Fibroblast of skin of right quadriceps (primary cell): ENCODE measurements around the gene CCDC148.

Experiments
- DNase-seq: peaks from one replicate; pipeline ENCODE4 v3.0.0-alpha.2; 2013

CCDC148 gene

GRCh38 chr2:158205215-158205614, 251.3 kb downstream of the CCDC148 start:
- no peak for DNase-seq

- peak; percentile 6 for DNase-seq
Measured at GRCh38 chr2:158204741-158205165, 251.8 kb downstream of the CCDC148 start.

DNA sequence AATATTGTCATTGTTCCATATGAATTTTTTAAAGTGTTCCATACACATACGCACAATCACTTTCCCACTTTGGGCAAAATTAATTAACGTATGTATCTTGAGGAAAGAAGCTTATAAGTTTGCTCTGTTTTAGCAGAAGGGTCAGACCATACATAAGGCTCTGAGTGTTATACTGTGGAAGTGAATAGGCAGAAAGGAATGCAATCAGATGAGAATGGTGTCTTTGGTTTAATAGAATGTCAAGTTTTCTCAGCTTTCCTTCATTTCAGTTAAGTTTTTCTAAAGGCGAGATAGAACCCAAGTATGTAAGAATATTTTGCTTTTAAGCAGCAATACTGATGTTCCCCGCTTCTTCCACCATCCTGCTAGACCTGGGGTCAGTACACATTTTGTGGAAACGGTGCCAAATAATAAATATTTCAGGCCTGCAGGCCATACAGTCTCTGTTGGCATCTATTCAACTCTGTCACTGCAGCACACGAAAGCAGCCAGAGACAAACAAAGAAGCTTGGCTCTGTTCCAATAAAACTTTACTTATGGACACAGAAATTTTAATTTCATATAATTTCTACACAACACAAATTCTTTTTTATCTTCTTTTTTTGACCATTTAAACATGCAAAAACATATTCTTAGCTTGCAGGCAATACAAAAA, 254.3 kb downstream of the CCDC148 start:
- peak; percentile 2 for DNase-seq

DNA sequence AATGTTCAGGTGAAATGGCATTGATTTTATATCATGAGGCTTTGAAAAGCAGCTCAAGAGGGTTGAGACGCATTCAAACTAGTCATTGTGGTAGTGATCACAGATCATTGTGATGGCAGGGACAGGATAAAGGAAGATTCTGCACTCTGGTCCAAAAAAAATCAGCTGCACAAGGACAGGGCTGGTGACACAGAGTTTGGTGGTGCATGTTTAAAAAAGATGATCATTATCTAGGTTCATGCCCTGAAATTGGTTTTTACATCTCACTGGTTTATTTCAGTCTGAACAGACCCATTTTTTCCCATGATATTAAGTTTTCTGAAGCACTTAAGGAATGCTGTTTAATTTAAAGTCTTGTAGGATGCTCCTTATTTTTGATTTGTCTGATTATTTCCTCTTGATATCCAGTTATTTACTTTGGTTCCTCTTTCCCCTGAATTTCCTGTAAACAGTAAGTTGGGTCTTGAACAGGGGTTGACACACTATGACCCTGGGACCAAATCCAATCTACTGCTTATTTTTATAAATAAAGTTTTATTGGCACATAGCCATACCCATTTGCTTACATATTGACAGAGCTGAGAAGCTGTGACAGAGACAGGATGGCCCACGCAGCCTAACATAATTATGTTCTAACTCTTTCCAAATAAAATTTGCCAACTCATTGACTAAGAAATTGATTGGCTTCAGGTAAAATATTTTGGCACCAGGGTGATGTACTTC, 256.5 kb downstream of the CCDC148 start:
- no peak for DNase-seq

DNA sequence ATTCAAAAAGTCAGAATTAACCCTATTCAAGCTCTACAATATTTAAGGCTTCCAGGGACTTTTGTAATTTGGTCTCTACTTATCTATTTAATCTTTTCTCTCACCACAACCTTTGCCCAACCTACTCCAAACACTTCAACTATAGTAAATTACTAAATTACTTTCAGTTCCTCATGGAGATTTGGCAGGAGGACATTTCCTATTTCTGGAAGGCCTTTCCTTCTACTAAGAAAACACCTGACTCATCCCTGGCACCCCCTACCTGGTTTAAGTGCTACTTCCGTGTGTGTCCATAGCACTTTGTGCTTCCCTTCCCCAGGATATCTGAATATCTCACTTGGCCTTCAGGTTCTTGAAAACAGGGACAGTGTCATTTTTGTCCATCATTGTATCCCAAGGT, 258.6 kb downstream of the CCDC148 start:
- no peak for DNase-seq

DNA sequence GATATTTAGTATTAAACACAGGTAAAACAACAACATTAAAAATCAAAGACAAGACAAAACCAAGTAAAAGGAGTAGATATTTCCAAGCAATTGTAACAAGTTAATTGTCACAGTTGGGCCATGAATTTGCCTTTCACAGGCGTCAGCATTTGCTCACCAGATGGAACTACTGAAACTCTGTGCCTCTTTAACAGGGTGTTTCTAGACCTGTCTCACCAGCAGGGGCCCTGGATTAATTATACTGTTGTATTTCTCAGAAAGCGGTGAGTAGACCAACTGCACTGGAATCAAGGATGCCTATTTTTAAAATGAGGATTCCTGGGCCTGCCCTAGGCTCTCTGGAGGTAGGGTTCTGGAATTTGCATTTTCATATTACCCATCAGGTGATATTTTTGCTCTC, 262.3 kb downstream of the CCDC148 start:
- no peak for DNase-seq

DNA sequence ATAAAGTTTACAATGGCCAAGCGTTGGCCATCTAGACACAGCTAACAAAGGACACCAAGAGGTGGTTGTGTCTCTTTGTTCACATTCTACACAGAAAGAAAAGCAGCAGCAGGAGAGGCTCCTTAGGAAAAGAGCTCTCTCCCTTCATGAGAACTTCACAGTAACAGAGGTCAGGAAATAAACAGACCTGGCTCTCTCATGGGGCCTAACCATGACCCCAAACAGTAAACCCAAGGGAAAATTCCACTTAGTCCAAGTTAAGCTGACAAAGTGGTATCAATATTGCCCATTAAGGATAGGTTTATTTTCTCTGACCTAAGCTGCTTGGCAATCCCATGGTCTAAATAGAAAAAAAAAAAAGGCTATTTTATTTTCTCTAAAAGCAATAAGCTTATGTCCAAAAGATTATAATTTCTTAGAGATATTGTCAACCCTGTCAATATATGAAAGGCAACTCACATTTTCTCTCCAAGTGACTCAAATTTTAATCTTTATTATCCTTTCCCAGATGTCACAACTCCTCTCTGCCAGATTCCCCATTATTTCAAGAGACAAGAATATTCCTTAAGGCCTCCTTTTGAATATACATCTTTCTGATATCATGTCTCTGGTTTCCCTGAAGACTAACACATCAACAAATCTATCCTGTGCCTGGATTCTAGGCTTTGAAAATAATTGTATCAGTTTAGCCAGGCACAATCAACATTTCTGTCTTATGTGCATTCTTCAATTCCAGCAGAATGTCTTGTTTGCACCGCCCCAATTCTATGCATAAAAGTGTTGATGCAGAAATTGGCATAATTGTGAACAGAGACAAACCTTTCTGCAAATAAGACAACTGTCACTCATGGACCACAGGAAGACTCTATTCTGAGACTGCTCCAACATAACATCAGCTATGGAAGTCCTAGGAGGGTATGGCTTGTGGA, 263.8 kb downstream of the CCDC148 start:
- DNase-seq = no peak

GRCh38 chr2:158191076-158191895, 265.3 kb downstream of the CCDC148 start:
- DNase-seq = no peak

- no peak for DNase-seq
Measured at GRCh38 chr2:158189526-158189925, 267.0 kb downstream of the CCDC148 start.

GRCh38 chr2:158187908-158188307, 268.6 kb downstream of the CCDC148 start:
- DNase-seq = no peak

- no peak for DNase-seq
Measured at GRCh38 chr2:158184556-158185343, 271.8 kb downstream of the CCDC148 start.

DNA sequence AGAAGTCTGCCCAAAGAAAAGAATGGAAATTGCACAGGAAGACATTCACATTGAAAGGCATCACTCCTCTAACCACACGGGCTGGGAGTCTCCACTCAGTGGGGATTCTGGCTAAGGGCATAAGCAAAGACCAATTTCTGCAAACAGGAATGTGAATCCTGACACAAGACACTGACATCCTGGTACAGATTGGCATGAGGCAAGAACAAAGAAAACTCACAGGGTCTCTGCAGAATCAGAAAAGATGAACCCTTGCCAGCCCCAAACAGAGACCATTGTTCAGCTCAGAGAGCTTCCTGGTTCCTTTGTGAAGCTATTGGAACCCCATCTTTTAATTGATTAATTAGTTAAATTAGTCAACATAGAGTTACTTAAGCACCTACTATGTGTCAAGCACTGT, 272.6 kb downstream of the CCDC148 start:
- no peak for DNase-seq

DNA sequence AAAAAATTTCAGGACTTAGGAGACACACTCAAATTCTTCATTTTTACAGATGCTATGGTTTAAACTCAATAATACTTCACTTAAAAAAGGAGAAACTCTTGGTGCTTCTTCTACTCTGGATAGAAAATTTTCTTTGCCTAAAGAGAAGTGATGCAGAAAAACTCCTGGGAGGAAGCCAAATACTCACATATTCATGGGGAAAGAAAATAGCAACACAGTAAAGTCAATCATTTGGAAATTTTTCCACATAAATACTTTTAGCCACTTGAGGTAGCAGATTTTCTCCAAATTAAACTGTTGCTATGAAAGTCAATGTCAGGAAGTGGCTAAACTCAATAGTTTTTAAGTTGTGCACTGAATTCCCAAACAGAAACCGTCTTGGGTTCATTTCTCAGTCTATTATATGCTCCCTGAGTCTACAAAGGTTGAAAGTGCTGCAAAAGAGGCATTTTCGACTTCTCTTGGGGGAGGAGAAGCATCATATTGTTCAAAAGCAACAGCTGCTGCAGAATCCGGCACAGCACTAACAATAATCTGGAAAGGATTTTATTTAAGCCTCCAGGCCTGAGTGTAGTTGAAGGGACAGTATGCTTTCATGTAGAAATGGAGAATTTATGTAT, 273.8 kb downstream of the CCDC148 start:
- no peak for DNase-seq

GRCh38 chr2:158181171-158181570, 275.4 kb downstream of the CCDC148 start:
- DNase-seq = no peak

DNA sequence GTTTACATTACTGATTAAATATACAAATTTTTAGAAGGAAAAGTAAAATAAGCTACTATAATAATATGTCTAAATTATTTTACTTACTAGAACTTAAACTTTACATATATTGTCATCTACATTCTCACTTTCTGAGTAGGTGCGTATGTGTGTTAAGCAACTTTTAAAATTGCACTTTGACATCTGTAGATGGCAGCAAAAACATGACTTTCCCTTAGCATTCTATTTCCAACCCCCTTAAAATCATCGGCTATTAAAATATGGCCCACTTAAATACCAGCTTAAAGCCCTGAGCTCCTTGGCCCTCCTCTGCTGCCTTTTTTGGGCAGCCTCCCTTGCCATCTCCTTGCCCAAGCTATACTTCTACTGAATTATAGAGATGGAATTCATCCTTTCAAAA, 276.9 kb downstream of the CCDC148 start:
- no peak for DNase-seq

- no peak for DNase-seq
Measured at GRCh38 chr2:158178646-158179045, 277.9 kb downstream of the CCDC148 start.

GRCh38 chr2:158174956-158175355, 281.6 kb downstream of the CCDC148 start:
- DNase-seq = no peak

GRCh38 chr2:158174495-158174894, 282.1 kb downstream of the CCDC148 start:
- DNase-seq = no peak

DNA sequence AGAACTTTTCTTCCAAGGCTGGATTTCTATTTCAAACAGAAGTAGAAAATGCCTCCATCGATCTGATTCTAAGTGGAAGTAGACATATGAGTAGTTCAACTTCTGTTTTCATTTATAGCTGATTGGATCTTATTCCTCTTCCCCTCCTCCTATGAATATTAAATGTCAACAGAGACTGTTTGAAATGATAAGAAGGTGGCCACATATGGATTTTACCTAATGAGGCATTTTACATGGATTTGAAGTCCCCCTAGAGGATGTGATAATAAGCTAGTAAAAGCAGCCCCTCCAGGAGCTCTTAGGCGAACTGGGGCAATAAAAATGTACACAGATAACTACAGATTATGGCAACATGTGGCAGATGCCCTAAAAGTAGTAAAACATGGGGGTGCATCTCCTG, 283.8 kb downstream of the CCDC148 start:
- no peak for DNase-seq

GRCh38 chr2:158154596-158154995, 302.0 kb downstream of the CCDC148 start:
- DNase-seq = no peak

- DNase-seq = no peak
Measured at GRCh38 chr2:158153270-158154015, 303.1 kb downstream of the CCDC148 start.
